ENCODE results near the gene HS3ST6.
"Not testable (repeated sequence)": the region's sequence is repeated elsewhere in the genome, so short reads cannot be mapped to it uniquely, and the experiment has no call there.

Gene HS3ST6

DNA sequence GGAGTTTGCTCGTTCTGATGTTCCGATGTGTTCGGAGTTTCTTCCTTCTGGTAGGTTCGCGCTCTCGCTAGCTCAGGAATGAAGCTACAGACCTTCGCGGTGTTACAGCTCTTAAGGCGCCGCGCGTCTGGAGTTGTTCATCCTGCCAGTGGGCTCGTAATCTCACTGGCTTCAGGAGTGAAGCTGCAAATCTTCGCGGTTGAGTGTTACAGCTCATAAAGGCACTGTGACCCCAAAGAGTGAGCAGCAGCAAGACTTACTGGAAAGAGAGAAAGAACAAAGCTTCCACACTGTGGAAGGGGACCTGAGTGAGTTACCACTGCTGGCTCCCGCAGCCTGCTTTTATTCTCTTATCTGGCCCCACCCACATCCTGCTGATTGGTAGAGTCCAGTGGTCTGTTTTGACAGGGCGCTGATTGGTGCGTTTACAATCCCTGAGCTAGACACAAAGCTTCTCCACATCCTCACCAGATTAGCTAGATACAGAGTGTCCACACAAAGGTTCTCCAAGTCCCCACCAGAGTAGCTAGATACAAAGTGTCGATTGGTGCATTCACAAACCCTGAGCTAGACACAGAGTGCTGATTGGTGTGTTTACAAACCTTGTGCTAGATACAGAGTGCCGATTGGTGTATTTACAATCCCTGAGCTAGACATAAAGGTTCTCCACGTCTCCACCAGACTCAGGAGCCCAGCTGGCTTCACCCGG lies 39.4 kb upstream of the HS3ST6 start:
- Mint-ChIP-seq H3K36me3 (peaks cover 15% of the 10 kb centered on the region), H3K4me1 (peaks cover 37% of the 10 kb centered on the region)
- not testable (repeated sequence) for H3K27me3 Mint-ChIP-seq, ATAC-seq, H3K4me3 Mint-ChIP-seq, H3K27ac Mint-ChIP-seq, H3K9me3 Mint-ChIP-seq

DNA sequence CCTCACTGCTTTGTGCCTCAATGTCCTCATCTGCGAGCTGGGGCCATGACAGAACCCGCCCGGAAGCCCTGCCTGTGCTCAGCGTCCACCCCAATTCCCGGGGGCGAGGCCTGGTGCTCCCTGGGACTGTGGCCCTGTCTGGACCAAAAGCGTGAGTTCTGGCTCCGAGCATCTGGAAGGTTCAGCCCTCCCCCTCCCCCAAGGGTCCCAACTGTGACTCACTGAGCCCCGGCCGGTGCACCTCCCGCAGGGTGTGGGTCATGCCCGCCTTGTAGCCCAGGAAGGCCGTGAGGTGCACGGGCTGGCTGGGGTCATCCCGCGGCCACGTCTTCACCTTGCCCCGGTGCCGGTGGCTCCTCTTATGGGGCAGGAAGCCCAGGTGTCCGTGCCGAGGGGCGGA lies 35.5 kb upstream of the HS3ST6 start:
- H3K4me3 Mint-ChIP-seq: no peak overlapping the region
- H3K27me3 Mint-ChIP-seq: peaks cover 8% of the 10 kb centered on the region
- no peak overlapping the region for H3K27ac Mint-ChIP-seq
- ATAC-seq: no peak
- peaks cover 1% of the 10 kb centered on the region for H3K4me1 Mint-ChIP-seq
- no peaks in the 10 kb centered on the region for H3K9me3 Mint-ChIP-seq
- no peaks in the 10 kb centered on the region for H3K36me3 Mint-ChIP-seq

DNA sequence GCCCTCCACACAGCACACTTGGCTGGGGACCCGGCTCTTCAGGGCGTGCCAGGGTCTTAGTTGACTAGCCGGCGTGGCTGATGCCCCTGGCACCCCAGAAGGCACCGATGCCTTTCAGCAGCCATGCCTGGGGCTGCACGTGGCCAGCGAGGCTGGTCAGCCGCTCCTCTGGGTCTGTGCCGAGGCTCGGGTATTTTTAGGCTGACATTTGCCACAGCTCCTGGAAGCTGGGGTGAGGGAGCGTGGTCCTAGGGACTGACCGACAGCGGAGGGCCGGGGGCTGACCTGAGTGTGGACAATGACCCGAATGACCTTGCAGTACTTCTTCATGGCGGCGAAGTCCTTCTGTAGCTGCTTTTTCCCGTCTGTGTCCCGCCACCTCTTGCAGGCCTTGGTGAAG lies 32.3 kb upstream of the HS3ST6 start:
- ATAC-seq: no peak
- Mint-ChIP-seq H3K36me3 (no peaks in the 10 kb centered on the region), H3K4me1 (no peaks in the 10 kb centered on the region), H3K4me3 (no peak overlapping the region), H3K9me3 (no peaks in the 10 kb centered on the region), H3K27ac (no peak overlapping the region), H3K27me3 (peaks cover 15% of the 10 kb centered on the region)

DNA sequence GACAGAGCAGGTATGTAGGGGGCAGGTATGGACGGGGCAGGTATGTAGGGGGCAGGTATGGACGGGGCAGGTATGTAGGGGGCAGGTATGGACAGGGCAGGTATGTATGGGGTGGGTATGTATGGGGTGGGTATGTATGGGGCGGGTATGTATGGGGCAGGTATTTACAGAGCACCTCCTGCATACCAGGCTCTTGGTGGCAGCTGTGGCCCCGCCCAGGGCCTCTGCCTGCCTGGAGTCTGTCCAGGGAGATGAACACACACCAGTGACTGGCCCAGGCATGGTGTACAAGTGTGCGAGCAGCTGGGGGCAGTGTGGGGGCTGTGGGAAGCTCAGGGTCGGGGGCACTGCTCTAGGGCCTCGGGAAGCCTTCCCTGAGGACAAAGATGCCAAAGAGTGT lies 31.8 kb upstream of the HS3ST6 start:
- Mint-ChIP-seq H3K4me3 (no peak overlapping the region), H3K9me3 (no peaks in the 10 kb centered on the region), H3K27me3 (peaks cover 15% of the 10 kb centered on the region), H3K4me1 (no peaks in the 10 kb centered on the region), H3K36me3 (no peaks in the 10 kb centered on the region), H3K27ac (no peak overlapping the region)
- ATAC-seq: no peak

DNA sequence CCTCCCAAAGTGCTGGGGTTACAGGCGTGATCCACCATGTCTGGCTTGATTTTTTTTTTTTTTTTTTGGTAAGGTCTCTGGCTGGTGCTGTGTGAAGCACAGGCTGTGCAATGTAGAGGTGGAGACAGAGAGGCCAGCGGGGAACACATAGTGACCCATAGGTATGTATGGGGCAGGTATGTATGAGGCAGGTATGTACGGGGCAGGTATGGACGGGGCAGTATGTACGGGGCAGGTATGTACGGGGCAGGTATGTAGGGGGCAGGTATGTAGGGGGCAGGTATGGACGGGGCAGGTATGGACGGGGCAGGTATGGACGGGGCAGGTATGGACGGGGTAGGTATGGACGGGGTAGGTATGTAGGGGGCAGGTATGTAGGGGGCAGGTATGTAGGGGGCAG lies 31.3 kb upstream of the HS3ST6 start:
- no peak for ATAC-seq
- peak overlapping the region; percentile 46 for H3K27ac Mint-ChIP-seq
- peaks cover 15% of the 10 kb centered on the region for H3K27me3 Mint-ChIP-seq
- no peak overlapping the region for H3K4me3 Mint-ChIP-seq
- H3K36me3 Mint-ChIP-seq: no peaks in the 10 kb centered on the region
- H3K4me1 Mint-ChIP-seq: peaks cover 2% of the 10 kb centered on the region
- H3K9me3 Mint-ChIP-seq: no peaks in the 10 kb centered on the region

DNA sequence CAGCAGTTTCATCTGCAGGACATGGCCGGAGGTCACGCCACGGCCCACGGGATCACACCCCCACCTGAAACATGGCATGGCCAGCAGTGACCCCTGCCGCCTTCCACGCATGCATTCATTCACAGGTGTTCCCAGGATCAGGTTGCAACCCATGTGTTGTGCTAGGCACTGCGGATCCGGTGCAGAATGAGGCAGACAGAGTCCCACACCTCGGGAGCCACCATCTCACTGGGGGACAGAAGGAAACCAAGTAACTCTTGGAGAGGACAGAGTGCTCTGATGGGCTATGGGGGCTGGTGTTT lies 29.1 kb upstream of the HS3ST6 start:
- no peak for ATAC-seq
- H3K36me3 Mint-ChIP-seq: no peaks in the 10 kb centered on the region
- H3K27ac Mint-ChIP-seq: no peak overlapping the region
- H3K4me3 Mint-ChIP-seq: no peak overlapping the region
- peaks cover 15% of the 10 kb centered on the region for H3K27me3 Mint-ChIP-seq
- H3K4me1 Mint-ChIP-seq: peaks cover 22% of the 10 kb centered on the region
- H3K9me3 Mint-ChIP-seq: no peaks in the 10 kb centered on the region

DNA sequence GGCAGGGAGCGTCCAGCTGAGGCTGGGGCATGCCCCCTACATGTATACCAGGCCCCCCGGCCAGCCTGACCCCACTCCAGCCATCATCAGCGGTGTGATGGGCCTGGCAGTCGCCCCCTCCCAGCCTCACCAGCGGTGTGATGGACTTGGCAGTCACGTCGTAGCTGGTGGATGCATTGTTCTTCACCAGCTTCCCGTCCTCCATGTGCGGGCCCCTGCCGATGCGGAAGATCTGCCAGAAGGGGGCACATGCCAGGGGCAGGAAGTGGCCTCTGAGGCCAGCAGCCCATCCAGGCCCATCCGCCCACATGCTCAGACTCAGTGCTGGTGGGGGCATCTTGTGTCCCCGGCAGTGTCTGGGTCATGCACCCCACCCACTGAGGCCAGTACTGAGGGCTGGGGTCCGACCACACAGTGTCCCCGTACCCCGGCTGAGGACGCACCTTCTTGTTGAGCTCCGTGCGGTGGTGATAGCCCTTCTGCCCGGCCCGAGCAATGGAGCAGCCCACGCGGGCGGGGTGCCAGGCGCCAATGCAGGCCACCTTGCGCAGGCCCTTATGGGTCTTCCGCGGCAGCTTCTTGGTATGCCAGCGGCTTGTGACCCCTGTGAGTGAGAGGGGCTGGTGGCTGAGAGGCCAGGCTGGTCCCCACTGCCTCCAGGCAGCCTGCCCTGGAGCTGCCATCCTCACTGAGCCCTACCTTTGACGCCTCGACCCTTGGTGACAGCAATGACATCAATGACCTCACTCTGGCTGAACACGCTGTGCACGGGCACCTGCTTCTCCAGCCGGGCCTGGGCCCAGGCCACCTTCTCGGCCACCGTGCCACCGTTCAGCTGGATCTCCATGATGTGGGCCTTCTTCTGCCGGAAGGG lies 28.5 kb upstream of the HS3ST6 start:
- Mint-ChIP-seq H3K9me3 (no peaks in the 10 kb centered on the region), H3K27me3 (peaks cover 15% of the 10 kb centered on the region), H3K4me3 (no peak overlapping the region), H3K4me1 (peaks cover 27% of the 10 kb centered on the region), H3K27ac (no peak overlapping the region), H3K36me3 (no peaks in the 10 kb centered on the region)
- no peak for ATAC-seq

DNA sequence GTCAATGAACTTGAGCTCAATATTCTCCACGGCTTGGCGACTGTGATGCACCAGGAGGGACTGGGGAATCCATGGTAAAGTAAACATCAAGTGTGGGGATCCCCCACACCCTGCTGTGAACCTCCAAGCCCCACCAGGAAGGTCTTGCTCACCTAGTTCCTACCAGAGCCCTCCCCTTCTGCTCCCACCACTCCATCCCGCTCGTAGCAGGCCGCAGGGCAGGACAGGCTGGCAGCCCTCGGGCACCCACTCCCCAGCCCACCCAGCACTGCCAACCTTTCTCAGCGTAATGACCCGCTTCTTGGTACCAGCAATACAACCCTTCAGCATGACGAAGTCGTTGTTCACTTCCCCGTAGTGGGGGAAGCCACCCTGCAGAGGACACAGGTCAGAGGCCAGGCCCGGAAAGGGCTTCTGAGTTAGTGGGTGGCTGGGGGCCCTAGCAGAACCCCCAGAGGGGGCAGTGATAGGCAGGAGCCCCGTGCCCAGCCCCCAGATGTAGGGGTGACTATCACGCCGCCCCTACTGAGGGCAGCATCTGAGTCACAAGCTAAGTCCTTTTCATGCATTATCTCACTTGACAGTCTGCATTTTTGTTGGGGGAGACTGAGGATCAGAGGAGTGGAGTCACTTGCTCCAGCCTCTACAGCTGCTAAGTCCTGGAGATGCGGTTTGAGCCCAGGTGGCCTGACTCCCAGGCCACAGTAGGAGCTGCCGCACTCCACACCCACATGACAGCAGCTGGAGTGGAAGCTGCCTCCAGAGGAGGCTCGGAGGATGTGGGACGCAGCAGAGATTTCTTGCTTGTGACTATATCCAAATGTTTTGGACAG lies 27.6 kb upstream of the HS3ST6 start:
- ATAC-seq: no peak
- H3K36me3 Mint-ChIP-seq: no peaks in the 10 kb centered on the region
- peaks cover 34% of the 10 kb centered on the region for H3K4me1 Mint-ChIP-seq
- H3K27me3 Mint-ChIP-seq: peaks cover 15% of the 10 kb centered on the region
- H3K9me3 Mint-ChIP-seq: no peaks in the 10 kb centered on the region
- H3K27ac Mint-ChIP-seq: no peak overlapping the region
- H3K4me3 Mint-ChIP-seq: no peak overlapping the region

DNA sequence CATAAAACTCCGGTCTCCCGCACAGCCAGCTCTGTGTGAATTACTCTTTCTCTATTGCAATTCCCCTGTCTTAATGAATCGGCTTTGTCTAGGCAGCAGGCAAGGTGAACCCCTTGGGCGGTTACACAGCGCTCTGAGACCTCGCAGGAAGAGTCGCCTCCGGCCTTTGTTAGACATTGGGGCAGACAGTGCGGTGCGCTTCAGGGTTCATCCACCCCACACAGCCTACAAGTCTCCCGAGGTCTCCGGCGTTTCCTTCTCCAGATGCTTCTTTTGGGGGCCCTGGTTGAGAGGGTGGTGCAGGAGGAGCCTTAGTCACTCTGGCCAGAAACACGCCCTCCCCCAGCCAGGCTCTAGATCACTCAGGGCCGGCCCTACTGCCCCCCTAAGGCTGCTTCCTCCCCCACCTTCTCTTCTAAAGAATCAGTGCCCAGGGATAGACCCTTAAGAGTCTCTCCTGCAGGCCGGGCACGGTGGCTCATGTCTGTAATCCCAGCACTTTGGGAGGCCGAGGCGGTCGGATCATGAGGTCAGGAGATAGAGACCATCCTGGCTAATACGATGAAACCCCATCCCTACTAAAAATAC lies 26.5 kb upstream of the HS3ST6 start:
- ATAC-seq: no peak
- Mint-ChIP-seq H3K4me1 (peaks cover 40% of the 10 kb centered on the region), H3K27ac (no peak overlapping the region), H3K27me3 (peaks cover 15% of the 10 kb centered on the region), H3K9me3 (no peaks in the 10 kb centered on the region), H3K36me3 (no peaks in the 10 kb centered on the region), H3K4me3 (peak overlapping the region; percentile 97)

DNA sequence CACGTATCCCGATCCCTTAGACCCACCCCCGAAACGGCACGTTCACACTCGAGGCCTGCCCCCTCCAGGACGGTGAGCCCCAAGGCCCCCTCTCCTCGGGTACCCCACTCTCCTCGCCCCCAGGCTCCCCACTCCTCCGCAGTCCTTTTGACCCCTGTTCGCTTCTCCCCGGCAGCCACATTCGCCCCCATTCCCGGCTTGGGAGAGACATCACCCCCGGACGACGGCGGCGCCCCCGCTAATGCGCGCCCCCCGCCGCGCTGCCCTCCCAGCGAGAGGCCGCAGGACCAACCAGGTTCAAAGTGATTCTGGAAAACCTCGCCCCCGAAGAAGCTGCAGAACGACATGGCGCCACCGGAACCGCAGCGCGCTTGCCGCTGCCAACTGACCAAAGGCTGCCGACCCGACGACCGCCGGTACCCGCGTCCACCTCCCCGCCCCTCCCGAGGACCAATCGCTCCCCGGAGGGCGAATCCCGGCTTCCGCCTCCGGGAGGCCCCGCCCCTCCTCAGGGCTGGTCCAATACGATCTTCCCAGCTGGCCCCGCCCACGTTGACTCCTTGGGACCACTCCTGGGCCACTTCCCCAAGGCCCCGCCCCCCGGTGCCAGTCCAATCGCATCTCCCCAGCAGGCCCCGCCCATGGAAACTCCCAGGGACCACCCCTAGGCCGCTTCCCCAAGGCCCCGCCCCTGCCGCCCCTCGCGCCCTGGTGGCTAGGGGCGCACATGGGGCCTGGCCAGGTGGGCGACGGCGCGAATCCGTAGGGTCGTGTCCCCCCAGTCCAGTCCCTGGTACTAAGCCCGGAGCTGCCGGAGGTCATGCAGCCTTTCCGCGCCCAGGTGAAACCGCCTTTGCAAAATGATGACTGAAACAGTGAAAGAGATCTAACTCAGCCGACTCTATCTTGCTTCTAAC lies 24.9 kb upstream of the HS3ST6 start, which contains the start of gene MSRB1:
Gene MSRB1 (minus strand): TSS at position 390 of the 917 bp plus-strand sequence. CDS start 43 bp downstream, at position 347.
- peaks cover 7% of the 10 kb centered on the region for H3K27me3 Mint-ChIP-seq
- H3K4me1 Mint-ChIP-seq: peaks cover 40% of the 10 kb centered on the region
- peaks cover 14% of the 10 kb centered on the region for H3K36me3 Mint-ChIP-seq

DNA sequence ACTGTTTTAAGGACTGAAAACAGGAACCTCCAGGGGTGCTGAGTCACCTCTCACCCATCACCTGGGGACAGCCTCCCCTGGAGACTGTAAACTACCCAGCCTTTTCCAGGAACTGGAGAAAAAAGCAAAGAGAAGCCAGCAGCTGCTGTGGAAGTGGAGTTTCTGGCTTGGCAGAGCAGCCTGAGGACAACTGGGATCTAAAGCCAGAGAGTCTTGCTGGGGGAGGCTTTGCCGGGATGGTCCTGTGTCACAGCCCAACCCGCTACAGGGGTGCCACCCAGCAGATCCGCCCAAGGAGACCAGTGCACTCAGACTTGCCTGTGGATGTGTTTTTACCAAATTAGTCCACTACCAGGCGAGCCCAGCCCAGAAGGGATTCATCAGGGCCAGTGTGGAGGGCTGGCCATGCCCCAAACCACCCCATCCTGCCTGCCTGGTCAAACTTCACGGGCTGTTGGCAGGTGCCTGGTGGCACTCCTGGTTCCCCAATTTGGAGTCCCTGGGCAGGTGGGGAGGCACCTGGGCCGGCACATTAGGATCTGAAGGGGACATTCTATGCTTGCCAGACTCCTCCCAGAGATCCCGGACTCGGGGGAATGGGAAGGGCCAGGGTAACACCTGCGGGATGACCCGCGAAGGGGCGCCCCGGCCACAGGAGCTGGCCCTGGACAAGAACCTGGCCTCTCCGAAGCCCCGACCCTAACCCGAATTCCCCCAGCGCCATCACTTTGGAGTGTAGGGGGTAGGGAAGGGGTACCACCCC lies 24.0 kb upstream of the HS3ST6 start:
- H3K36me3 Mint-ChIP-seq: peaks cover 18% of the 10 kb centered on the region
- peaks cover 40% of the 10 kb centered on the region for H3K4me1 Mint-ChIP-seq
- H3K9me3 Mint-ChIP-seq: no peaks in the 10 kb centered on the region
- ATAC-seq: no peak
- H3K4me3 Mint-ChIP-seq: peak overlapping the region; percentile 97
- peak overlapping the region; percentile 94 for H3K27ac Mint-ChIP-seq
- peaks cover 1% of the 10 kb centered on the region for H3K27me3 Mint-ChIP-seq

More for the DNA sequence above, 24.9 kb upstream of the HS3ST6 start, which contains the start of gene MSRB1:
- peak within 1 kb of the TSS; percentile 94 for H3K27ac Mint-ChIP-seq
- peak within 1 kb of the TSS; percentile 97 for H3K4me3 Mint-ChIP-seq
- no peaks in the 10 kb centered on the region for H3K9me3 Mint-ChIP-seq
- peak; percentile 97 for ATAC-seq

DNA sequence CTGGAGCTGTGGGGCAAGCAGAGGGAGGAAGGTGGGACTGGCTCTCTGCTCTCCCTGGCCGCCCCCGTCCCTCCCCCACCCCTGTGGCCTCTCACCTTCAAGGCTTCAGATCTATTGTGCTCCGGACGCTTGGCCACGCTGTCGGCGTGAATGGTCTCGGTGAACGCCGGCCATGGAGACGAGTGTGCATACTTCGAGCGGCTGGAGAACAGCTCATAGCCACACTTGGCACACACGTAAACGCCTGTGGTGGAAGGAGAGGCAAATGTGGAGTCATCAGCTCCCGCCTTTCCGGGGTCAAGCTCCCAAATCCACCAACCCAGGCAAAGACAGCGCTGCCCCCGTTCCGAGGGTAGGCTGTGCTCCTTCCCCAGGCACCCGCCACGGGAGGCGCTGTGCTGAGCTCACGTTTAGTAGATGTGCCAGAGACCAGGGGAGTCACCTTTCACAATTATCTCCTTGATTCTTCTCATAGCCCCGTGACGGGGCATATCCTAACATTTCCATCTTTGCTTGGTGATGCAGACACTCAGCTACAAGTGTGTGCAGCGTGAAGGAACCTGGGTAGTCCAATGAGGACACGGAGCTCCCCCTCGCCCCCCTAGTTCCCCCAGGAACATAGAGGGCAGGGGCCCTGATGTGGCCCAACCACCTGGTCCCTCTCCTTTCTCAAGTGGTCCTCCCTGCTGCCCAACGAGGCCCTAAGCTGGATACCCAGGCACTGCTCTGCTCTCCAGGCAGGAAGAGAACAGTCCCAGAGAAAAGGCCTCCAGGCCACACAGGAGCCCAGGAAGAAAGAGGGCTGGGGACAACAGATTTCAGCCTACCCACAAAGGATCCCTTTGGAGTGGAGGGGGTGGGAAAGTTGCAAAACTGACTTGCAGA lies 23.2 kb upstream of the HS3ST6 start:
- no peaks in the 10 kb centered on the region for H3K27me3 Mint-ChIP-seq
- H3K4me3 Mint-ChIP-seq: peak overlapping the region; percentile 97
- no peaks in the 10 kb centered on the region for H3K9me3 Mint-ChIP-seq
- ATAC-seq: no peak
- peaks cover 25% of the 10 kb centered on the region for H3K36me3 Mint-ChIP-seq
- peaks cover 40% of the 10 kb centered on the region for H3K4me1 Mint-ChIP-seq
- peak overlapping the region; percentile 94 for H3K27ac Mint-ChIP-seq

Data from stimulated activated memory B cell treated with anti-CD40 and anti-IgM and Interleukin-4, amounts not matched to agents 10 μg/mL and 1 μg/mL and 100 μg/mL, for 72 hours (primary cell).